Anterior cingulate cortex (tissue), 58 donors: ENCODE measurements around the gene EXOSC3.
A peak's percentile ranks its signal among the peaks of the same experiment; 100 is the strongest.
"Not testable (repeated sequence)": the region's sequence is repeated elsewhere in the genome, so short reads cannot be mapped to it uniquely, and the experiment has no call there.

Experiments used
- DNase-seq, 58 donors: peaks; one replicate each; lab custom pipeline; 2025; lab: John Stamatoyannopoulos, UW

EXOSC3 gene

GRCh38 chr9:37784616-37785483 is at the start of gene EXOSC3:
Gene EXOSC3 (minus strand): TSS chr9:37785064. CDS start chr9:37785044, 20 bp downstream.
- DNase-seq = peak; percentile 38 to 95 (median 83)

- DNase-seq = no peak
These were observed 42.8 kb upstream of the EXOSC3 start for GRCh38 chr9:37827483-37828165.

GRCh38 chr9:37825174-37825573 is 40.3 kb upstream of the EXOSC3 start:
- DNase-seq = not testable (repeated sequence)

DNA sequence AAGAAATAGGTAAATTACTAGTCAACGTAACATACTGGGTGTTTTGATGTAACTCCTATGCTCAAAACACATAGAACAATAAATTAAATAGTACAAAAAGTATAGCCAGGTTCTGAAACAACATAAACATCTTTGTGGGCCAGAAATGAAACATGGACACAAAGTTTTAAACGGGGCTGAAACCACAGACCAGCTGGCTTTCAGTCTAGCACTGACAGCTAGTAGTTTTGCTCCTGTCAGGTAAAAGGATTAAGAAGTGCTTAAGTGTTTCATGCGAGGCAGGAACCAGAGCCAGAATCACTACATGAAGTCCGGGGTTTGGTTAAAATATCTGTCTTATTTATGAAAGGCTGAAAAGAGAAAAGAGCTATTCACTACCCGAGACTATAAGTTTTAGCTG is 35.3 kb upstream of the EXOSC3 start:
- no peak for DNase-seq

- no peak for DNase-seq
These were observed 34.0 kb upstream of the EXOSC3 start for GRCh38 chr9:37818849-37819248.

DNA sequence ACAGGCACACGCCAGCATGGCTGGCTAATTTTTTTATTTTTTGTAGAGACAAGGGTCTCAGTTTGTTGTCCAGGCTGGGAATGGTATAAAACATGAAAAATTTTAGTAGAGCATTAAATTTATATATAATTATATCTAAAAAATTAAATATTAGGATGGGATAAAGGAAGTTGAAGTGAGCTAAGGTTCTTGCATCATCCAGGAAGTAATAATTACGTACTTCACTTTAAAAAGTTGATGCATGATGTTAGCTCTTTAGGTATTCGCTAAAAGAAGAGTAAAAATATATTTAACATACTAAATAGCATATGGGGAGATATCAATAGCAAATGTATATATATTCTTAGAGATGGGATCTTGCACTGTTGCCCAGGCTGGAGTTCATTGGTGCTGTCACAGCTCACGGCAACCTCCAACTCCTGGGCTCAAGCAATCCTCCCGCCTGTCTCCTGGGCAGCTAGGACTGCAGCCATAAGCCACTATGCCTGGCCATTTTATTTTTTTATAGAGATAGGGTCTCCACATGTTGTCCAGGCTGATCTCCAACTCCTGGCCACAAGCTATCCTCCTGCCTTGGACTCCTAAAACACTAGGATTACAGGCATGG is 28.0 kb upstream of the EXOSC3 start:
- no peak for DNase-seq

DNA sequence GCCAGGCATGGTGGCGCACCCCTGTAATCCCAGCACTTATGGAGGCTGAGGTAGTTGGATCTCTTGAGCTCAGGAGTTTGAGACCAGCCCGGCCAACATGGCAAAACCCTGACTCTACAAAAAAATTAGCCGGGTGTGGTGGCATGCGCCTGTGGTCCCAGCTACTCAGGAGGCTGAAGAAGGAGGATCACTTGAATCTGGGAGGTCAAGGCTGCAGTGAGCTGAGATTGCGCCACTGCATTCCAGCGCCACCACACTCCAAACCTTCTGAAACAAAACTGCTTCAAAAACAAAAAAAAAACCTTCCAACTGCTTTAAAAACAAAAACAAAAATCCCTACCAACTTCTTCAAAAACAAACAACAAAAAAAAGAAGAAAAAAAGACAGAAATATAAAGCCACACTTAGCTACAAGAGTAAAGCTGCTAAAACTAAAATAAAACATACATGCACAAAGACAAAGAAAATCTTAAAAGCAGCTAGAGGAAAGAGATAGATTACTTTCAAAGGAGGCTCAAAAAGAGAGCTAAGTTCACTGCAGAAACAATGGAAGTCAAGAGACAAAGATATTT is 27.1 kb upstream of the EXOSC3 start:
- DNase-seq = no peak

- DNase-seq = not testable (repeated sequence)
These were observed 24.8 kb upstream of the EXOSC3 start for GRCh38 chr9:37809676-37810075.

- DNase-seq = no peak
These were observed 21.4 kb upstream of the EXOSC3 start for GRCh38 chr9:37806271-37806670.

DNA sequence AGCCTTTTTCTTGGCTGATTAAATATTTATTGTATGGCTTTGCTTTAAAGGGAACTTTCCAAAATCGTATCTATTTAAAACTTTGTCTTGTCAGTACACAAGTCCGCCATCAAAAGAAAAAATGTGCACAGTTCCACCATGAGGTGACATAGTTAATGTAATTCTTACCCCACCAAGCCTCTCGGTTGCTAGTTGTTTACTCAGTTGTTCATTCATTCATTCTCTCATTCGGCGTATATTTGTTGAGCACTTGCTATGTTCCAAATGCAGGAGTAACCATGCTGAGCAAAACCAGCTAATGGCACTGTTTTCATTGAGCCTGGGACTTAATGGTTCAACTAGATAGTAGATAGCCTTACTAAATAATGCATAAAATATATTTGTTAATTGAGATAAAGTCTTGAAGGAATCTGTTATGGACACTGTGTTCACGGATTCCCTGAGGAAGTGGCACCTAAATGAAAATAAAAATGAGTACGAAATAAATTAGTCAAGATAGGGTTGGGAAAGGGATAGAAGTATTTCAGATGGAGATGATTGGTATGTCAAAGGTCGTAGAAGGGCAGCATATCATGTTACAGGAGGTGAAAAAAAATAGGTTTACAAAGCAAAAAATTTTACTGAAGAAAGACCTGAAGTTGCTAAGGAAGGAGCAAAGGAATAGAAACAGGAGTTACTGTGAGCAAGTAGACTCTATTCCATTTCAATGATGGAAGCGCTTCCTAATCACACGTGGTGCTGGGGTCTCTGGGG is 17.3 kb upstream of the EXOSC3 start:
- no peak for DNase-seq

DNA sequence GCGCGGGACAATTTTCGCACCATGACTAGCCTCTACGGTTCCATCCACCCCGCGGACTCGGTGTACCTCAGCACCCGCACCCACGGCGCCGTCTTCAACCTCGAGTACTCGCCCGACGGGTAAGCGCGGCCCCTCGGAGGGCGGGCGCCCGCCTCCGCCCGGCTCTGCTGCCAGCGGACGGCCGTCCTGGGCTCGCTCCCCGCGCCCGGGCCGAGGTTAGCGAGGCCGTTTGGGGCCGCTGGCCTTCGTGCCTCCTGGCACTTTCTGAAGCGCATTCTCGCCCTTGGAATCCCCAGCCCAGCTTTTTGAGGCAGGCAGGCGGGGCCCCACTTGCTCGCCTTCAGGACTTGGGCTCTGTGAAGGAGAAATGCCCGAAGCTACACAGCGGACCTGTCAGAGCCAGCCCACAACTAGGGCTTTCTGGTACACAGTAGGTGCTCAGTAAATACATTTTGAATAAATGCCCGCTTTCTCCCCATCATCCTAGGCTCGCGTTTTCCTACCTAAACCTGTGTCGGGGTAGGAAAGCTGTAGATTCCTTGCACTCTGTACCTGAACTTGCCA is 16.5 kb upstream of the EXOSC3 start:
- peak in 12 of 58 donors; percentile 23 to 48 (median 32) for DNase-seq

DNA sequence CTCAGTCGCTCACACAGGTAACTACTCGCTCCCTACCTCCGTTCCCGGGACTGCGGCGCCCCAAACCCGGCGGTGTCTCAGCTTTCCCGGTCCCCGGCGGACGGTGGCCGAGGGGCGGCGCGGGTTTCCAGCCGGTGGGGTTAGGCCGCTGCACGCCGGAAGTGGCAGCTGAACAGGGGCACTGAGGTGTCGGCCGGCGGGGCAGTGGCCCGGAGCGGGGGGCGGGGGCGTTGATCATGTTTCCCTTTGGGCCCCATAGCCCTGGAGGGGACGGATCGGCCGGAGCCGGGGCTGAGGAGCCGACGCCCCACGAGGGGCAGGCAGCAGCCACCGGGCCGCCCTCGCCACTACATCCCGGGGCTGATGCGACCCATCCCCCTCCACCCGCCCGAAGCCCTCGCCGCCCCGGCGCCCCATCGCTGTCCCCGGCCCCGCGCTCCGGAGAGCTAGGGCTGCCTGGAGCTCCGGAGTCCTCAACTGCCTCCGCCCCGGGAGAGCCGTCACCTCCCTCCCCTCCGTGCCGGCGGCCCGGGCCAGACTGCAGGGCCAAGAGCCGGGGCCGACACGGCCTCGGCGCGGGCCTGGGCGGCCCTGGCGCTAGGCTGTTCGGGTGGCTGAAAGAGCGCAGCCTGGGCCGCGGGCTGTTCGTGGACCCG is 15.9 kb upstream of the EXOSC3 start, which contains the start of gene DCAF10:
Gene DCAF10 (plus strand): TSS at position 167 of the 656 bp plus-strand sequence. CDS start 70 bp downstream, at position 237.
- peak in 57 of 58 donors; percentile 22 to 89 (median 78) for DNase-seq

DNA sequence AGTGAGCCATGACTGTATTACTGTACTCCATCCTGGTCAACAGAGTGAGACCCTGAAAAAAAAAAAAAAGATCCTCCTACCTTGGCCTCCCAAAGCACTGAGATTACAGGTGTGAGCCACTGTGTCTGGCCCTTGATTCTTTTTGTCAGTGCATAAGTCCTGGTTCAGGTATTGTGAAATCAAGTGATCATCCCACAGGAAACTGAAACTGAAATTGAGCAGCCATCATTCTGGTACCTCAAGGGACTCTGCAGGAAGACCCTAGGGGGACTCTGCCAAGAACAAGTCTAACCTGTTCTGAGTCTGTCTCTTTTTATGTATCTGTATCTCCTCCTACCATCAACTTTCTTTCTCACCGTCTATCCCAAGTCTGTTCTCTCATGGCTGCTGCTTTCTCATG is 13.8 kb upstream of the EXOSC3 start:
- DNase-seq = no peak

DNA sequence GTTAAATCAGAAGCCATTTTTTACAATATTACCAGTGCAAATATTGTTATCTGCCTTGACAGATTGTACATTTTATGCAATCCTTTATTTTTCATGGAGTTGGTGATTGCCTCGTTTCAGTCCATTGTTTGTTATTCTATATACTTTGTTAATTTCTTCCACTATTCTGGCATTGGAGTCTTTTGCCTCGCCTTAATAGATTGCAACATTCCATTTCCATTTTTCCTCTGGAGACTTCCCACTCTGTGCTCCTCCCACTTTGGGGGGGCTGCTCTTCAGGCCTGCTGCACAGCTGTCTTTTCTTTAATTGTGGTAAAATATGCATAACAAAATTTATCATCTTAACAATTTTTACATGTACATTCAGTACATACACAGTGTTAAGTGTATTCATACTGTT is 11.4 kb upstream of the EXOSC3 start:
- no peak for DNase-seq

- no peak for DNase-seq
These were observed 7.3 kb upstream of the EXOSC3 start for GRCh38 chr9:37792122-37792521.

GRCh38 chr9:37790096-37790495 is 5.2 kb upstream of the EXOSC3 start:
- no peak for DNase-seq

DNA sequence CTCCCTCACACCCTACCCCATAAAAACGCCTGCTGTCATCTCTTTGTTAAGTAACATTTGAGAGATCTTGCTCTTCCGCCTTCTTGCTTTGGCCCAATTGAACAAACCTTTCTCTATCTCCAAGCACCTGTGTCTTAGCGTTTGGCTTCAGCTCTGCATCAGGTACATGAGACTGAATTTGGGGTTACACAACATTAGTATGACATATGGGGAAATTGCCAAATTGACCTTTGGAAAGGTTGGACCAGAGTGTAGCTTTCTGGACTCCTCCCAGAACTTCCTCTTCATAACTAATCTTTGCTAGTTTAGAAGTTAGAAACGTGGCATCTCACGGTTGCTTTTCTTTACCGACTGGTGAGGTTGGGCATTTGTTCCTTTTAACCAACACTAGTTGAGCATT is 3.5 kb upstream of the EXOSC3 start:
- DNase-seq = no peak

DNA sequence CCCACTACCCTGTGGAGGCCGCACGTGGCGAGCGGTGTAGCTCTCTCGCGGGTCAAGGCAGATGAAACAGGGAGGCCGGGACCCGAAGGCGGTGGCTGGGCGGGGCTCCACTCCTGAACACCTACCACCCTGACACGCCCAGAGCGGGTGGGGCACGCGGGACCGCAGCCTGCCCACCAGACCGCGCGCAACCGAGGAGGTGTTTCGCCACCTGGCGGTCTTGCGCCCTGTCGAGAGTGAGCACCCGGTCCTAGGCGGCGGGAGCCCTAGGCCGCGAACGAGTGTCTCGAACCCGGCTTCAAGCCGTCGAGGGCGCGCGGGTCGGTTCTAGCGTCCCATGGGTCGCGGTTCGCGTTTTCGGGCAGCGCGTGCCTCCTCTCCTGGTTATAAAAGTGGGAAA is 2.2 kb upstream of the EXOSC3 start:
- DNase-seq = no peak

DNA sequence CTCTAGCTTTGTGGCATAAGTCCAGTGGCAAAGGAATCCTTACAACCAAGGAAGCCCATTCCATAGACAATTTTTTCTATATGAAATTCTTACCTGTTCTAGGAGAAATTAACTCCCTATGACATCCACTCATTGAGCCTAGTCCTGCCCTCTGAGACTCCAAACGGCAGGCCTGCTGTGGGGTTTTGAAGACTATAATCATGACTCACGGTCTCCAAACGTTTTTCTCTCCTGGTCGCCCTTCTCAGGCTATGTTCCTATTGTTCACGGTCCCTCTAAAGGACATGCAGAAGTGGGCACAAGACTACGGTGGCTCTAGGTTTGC is 611 bp downstream of the EXOSC3 start:
- no peak for DNase-seq
